Measurements from ENCODE around the gene SLC25A22. TPM values are rescaled to one million over a fixed set of nuclear protein-coding genes. Genes with fewer than 3 reads are reported as not detected.

SLC25A22 gene
- total and polyA plus RNA-seq, 10 of the 15 experiments (the other 5 are each of a cell fraction or from before 2014, with no cell fraction given): 0.27 to 27.0 (median 8.2) TPM

GRCh38 chr11:787084-787675, 10.9 kb downstream of the SLC25A22 start:
- Histone ChIP-seq H3K4me3 (no peak overlapping the region), H2AFZ (ENCODE audit: control insufficient read depth, low read depth, low read length) (no peak overlapping the region), H4K20me1 (ENCODE audit: control insufficient read depth, insufficient read depth) (no peaks in the 10 kb centered on the region), H3K9ac (ENCODE audit: control insufficient read depth, insufficient read depth, low read length) (no peak overlapping the region), H3K4me2 (ENCODE audit: control insufficient read depth, insufficient read depth) (no peak overlapping the region), H3K27me3 (replicated peaks in 1 of 2; ENCODE audit: control insufficient read depth in 2 of 2, insufficient read depth in 2 of 2, low read length in 1 of 2) (no peaks in the 10 kb centered on the region), H3K9me3 (replicated peaks; ENCODE audit: control insufficient read depth, insufficient read depth, low read length) (no peaks in the 10 kb centered on the region), H3K79me2 (ENCODE audit: control insufficient read depth, insufficient read depth, low read length) (no peaks in the 10 kb centered on the region), H3K4me1 (ENCODE audit: control insufficient read depth, insufficient read depth, low read length) (peaks cover 7% of the 10 kb centered on the region), H3K36me3 (ENCODE audit: control insufficient read depth in 2 of 2, insufficient read depth in 2 of 2, low read length in 1 of 2) (peaks cover 0 to 2% of the 10 kb centered on the region in 2 experiments; a peak in 2 of 4 replicates), H3K27ac (ENCODE audit: control insufficient read depth, insufficient read depth) (no peak overlapping the region)
- ATAC-seq: no peak
- 83% methylated on average over 20 of the region's 24 CpGs for WGBS (ENCODE audit: insufficient coverage, insufficient replicate concordance, low lambda C conversion rate, missing lambda C conversion rate)
- CTCF ChIA-PET: no interaction called here
- intact Hi-C loops (cut with micrococcal nuclease; ENCODE audit: unreplicated experiment) (no loop called here), in situ Hi-C loops (cut with MboI) (no loop called here)
- POLR2A ChIA-PET: no interaction called here
- FAIRE-seq: no peak
- RAD21 ChIA-PET (ENCODE audit: unreplicated experiment): no interaction called here
- SMC1A ChIA-PET (ENCODE audit: uncharacterized antibody, unreplicated experiment): no interaction called here
- TF ChIP-seq SPI1 (IDR thresholded peaks at IDR 0.05; ENCODE audit: borderline replicate concordance, insufficient read depth, low read depth, low read length): no peak
- TF ChIP-seq SUPT20H (IDR thresholded peaks at IDR 0.05; ENCODE audit: borderline replicate concordance, control insufficient read depth, low read depth, low read length): no peak
- no peak for TF ChIP-seq RUNX3 (IDR thresholded peaks at IDR 0.05; ENCODE audit: low read length)
- no peak for TF ChIP-seq NRF1 (conservative IDR thresholded peaks at IDR 0.05; ENCODE audit: low read depth, low read length)
- no peak for TF ChIP-seq RCOR1 (conservative IDR thresholded peaks at IDR 0.05; ENCODE audit: low read depth, low read length)
- TF ChIP-seq KLF5 (IDR thresholded peaks at IDR 0.05; ENCODE audit: partially characterized antibody): no peak
- TF ChIP-seq POLR2AphosphoS2 (IDR thresholded peaks at IDR 0.05; ENCODE audit: low read depth, low read length): no peak
- TF ChIP-seq RB1 (IDR thresholded peaks at IDR 0.05; ENCODE audit: borderline replicate concordance): no peak
- no peak for TF ChIP-seq JUNB (IDR thresholded peaks at IDR 0.05)
- BruUV-seq (replicated peaks): no TSS peak
- no peak for DNase-seq (ENCODE audit: low read depth, low spot score)
